ENCODE measurements around the gene DGCR6L. TPM values are rescaled to one million over a fixed set of nuclear protein-coding genes. Genes with fewer than 3 reads are reported as not detected.
"Not testable (repeated sequence)": the region's sequence is repeated elsewhere in the genome, so short reads cannot be mapped to it uniquely, and the experiment has no call there.

The DGCR6L gene
- polyA plus RNA-seq, 1 donor = 77.0 TPM

DNA sequence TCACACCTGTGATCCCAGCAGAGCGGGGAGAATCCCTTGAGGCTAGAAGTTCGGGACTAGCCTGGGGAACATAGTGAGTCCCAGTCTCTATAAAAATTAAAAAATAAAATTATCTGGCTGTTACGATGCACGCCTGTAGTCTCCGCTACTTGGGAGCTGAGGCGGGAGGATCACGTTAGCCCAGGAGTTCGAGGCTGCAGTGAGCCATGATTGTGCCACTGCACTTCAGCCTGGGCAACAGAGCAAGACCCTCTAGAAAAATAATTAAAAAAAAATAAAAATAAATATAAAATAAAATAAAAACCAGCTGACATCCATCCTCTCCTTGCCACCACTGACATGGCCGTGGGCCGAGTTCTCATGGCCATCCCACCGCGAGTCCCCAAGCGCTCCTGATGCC, 44.0 kb downstream of the DGCR6L start:
- DNase-seq (ENCODE audit: low read depth) = no peak

GRCh38 chr22:20275325-20275724, 44.5 kb downstream of the DGCR6L start:
- DNase-seq (ENCODE audit: low read depth) = not testable (repeated sequence)

- DNase-seq (ENCODE audit: low read depth) = not testable (repeated sequence)
Observed at GRCh38 chr22:20274374-20274773, 45.5 kb downstream of the DGCR6L start.

DNA sequence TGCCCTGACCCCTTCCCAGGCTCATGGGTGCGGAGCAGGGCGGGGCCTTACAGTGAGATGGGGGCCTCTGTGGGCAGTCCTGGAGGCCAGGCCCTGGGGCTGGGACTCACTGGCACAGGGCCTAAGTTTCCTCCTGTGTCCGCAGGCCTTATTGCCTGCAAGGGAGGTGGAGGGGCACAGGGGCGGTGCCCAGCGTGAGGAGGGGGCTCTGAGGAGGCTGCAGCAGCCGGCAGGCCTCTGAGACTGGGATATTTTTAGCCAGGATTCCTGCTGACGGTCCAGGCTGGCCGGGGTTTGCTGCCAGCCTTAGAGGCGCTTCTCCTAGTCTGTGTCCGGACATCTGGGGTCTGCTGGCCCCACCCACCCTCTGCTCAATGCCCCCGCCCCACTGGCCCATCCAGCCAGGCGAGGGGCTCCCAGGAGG, 46.1 kb downstream of the DGCR6L start:
- DNase-seq (ENCODE audit: low read depth) = no peak

DNA sequence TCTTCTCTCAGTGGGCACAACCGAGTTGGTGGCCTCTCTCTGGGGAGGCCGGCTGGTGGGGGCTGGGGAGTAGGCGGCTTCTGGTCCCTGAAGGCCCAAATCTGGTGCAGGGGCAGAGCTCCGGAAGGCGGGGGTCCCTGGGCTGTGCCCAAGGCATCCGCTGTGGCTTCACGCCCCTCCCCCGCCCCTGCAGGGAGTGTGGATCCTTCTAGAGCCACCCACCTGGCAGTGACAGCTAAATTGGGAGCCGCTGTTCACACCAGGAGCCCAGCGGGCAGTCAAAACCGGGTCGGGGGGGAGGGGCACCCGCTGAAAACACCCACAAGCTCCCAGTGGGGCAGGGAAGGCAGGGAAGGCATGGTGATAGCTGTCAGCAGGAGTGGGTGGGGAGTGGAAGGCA, 47.2 kb downstream of the DGCR6L start:
- no peak for DNase-seq (ENCODE audit: low read depth)

- no peak for DNase-seq (ENCODE audit: low read depth)
Observed at GRCh38 chr22:20272174-20272573, 47.7 kb downstream of the DGCR6L start.

- no peak for DNase-seq (ENCODE audit: low read depth)
Observed at GRCh38 chr22:20271114-20271994, 48.5 kb downstream of the DGCR6L start.

DNA sequence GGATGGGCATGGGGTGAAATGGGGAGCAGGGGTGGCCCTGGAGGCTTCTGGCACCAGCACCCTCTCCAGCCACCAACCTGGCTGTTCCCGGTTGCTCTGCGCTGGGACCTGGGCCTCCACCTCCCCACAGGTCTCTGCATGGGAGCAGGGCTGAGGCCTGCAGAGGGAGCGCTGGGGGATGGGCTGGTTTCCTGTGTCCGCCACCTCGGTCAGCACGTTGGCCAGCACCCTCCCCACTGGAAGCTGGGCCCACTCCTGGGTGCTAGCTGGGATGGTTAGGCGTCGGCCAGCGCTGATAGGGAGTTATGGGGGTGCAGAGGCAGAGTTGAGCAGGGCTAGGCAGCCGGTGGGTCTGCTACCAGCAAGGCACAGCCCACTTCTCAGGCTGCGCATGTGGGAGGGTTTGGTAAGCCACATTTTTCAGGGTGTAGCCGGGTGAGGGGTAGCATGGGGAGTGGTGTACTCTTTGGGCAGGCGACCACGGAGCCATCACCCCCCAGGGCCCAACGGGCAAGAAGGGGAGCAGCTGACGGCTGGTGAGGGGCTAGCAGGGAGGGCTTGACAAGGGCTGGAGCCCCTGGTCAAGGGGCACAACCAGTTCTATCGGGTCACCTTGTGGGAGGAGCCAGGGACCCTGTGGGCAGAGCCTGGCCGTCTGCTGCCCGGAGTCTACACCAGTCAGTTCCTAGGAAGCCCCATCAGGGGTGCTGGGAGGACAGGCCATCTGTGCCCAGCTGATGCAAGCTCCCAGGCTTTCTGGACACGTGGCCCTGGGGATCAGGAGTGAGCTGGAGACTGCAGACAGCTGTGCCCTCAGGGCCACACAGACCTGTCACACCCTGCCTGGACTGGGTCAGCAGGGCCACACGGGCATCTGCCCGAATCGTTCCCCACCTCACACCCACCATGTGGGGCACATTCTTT, 49.4 kb downstream of the DGCR6L start:
- not testable (repeated sequence) for DNase-seq (ENCODE audit: low read depth)

GRCh38 chr22:20269673-20270072, 50.2 kb downstream of the DGCR6L start:
- DNase-seq (ENCODE audit: low read depth) = not testable (repeated sequence)

DNA sequence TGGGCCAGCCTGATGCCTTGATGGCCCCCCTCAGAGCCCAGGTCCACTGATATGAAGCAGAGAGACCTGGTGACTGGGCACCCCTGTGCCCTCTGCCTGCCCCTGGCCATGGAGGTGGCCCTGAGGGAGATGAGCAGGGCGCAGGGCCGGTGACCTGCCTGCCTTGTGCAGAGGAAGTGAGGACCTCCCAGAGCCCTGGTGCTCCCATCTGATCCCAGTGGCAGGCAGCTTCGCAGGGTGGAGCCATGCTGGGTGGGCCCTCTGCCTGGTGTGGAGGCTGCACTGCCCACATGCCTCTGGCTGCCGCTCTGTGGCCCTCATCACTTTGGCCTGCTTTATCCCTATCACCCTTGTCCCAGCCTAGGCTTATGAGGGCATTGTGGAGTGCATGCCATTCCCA, 50.7 kb downstream of the DGCR6L start:
- DNase-seq (ENCODE audit: low read depth) = not testable (repeated sequence)

- no peak for DNase-seq (ENCODE audit: low read depth)
Observed at GRCh38 chr22:20268279-20269012, 51.4 kb downstream of the DGCR6L start, which contains the start of gene RTN4R. Gene RTN4R (minus strand): TSS chr22:20268318. CDS start chr22:20268092, 226 bp downstream.

DNA sequence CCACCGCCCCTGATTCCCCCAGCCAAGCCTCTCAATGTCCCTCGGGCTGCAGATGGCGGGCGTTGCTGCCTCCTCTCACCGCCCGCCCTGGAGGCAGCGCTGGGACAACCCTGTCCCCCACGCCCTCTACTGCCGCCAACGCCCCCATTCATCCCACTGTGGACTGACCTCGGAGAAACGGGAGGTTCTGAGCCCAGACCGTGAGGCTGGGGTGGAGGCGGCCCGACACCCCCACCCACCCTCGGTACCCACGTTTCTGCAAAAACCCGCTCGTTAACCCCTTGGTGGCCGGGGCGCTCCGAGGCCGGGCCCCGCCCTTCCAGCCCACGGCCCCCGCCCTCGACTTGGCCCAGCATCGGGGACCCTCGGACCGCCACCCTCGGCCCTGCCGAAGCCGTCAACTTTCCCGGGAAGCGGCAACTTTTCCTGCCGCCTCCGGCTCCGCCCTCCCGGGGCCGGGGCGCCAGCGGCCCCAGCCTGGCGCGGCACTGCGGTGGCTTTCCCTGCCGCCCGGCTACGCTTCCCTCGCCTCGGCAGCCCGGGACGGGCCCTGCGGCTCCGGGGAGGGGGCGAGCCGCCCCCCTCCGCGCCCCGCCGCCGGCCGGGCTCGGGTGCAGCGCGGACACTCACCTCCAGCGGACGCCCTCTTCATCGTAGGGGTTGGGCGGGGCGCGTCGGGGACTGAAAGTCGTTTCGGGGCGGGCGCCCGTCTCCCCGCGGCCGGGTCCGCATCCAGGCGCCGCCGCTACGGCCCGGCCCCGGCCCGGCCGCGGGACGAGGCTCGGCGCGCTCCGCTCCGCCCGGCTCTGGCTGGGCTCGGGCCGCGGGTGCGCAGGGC, 52.2 kb downstream of the DGCR6L start:
- no peak for DNase-seq (ENCODE audit: low read depth)

DNA sequence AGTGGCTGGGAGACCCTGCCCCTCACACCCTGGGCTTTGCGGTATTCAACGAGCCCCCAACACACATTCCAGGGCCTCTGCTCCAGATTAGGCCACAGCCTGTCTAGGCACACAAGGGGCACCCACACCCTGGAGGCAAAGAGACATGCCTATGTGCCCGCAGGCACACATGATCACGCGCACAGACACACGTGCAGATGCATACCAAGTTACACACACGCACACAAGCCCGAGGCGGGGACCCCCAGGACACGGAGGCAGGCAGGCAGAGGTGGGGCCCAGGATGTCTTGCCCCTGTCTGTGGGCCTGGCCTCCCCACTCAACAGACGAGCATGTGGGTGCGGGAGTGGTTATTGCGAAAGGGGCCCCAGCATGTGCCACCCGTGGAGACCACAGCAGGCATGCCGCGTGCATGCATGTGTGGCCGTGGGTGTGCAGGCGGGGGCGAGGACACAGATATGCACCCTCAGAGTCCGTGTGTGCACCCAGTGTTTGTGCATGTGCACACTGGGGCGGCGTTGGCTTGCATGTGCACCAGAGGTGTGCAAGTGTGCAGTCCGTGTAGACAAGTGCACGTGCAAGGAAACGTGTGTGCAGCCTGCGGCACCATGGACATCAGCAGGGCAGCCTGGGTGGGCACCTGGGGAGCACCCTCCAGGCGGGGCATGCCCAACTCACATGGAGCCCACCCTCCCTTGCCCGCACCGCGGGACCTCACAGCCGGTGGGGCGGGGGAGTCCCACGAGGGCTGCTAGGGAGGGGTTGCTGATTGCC, 53.0 kb downstream of the DGCR6L start:
- not testable (repeated sequence) for DNase-seq (ENCODE audit: low read depth)

DNA sequence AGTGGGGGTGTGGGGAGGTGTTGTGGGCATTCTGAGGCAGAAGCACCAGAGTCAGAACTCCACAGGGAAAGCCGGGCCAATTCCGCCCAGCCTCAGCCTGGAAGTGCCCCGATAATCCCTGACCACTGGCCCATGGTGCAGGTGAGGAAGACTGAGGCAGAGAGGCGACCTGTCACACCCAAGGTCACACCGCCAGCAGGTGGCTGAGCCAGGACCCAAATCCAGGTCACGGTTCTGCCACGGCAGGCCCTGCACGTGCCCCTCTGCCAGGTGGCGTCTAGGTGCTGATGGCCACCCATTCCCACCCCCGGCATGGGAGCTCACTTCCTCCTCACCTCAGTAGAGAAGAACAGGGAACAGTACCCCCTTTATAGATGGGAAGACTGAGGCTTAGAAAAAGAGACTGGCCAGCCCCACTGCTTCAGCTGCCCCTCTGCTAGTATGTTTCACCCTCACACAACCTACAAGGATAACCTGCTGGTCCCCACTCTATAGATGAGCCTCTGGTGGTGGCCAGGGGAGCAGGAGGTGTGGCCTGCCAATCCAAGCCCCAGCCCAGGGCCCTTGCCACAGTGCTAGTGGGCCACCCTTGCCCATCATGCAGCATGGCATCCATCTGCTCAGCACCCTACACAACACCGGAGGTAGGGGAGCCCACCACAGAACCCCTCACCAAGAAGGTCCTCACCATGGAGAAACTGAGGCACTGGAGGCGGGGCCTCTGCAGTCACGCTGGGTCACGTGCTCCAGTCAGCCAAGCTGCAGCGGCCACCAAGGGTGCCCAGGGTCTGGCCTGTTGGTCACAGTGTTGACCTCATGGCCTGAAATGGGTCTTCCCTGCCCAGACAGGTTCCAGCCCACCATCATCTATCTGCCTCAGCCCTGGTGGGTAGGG, 53.8 kb downstream of the DGCR6L start:
- not testable (repeated sequence) for DNase-seq (ENCODE audit: low read depth)

GRCh38 chr22:20264614-20265452, 55.0 kb downstream of the DGCR6L start:
- no peak for DNase-seq (ENCODE audit: low read depth)

Data from forelimb muscle (tissue), 1 donor.